ENCODE data around the gene ICA1L.

DNA sequence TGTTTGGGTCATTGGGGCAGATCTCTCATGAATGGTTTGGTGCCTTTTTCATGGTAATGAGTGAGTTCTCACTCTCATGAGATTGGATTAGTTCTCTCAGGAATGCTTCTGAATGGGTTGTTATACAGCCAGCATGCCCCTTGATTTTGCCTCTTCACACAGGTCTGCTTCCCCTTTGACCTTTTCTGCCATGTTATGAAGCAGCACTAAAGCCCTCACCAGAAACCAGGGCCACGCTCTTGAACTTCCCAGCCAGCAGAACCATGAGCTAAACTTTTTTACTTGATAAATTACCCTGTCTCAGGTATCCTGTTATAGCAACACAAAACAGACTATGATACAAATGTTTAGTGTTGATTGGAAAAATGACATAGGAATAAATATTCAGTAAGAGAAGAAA, 57.3 kb downstream of the ICA1L start:
- TF ChIP-seq ZC3H10 (CRISPR knock-in tag; IDR thresholded peaks at IDR 0.05): no peak
- TF ChIP-seq SNAI2 (CRISPR knock-in tag; IDR thresholded peaks at IDR 0.05): no peak
- TF ChIP-seq, protein P1, sequence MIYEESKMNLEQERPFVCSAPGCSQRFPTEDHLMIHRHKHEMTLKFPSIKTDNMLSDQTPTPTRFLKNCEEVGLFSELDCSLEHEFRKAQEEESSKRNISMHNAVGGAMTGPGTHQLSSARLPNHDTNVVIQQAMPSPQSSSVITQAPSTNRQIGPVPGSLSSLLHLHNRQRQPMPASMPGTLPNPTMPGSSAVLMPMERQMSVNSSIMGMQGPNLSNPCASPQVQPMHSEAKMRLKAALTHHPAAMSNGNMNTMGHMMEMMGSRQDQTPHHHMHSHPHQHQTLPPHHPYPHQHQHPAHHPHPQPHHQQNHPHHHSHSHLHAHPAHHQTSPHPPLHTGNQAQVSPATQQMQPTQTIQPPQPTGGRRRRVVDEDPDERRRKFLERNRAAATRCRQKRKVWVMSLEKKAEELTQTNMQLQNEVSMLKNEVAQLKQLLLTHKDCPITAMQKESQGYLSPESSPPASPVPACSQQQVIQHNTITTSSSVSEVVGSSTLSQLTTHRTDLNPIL (CRISPR knock-in tag; IDR thresholded peaks at IDR 0.05; ENCODE audit: low read depth): no peak
- TF ChIP-seq CSDC2 (CRISPR knock-in tag; IDR thresholded peaks at IDR 0.05): no peak
- no peak for TF ChIP-seq ZNF565 (CRISPR knock-in tag; conservative IDR thresholded peaks at IDR 0.05; ENCODE audit: low read depth)
- TF ChIP-seq ZFP30 (CRISPR knock-in tag; IDR thresholded peaks at IDR 0.05): no peak
- no peak for TF ChIP-seq ESRRG (CRISPR knock-in tag; IDR thresholded peaks at IDR 0.05)
- TF ChIP-seq ZNF8 (CRISPR knock-in tag; IDR thresholded peaks at IDR 0.05): no peak
- TF ChIP-seq, protein P2, sequence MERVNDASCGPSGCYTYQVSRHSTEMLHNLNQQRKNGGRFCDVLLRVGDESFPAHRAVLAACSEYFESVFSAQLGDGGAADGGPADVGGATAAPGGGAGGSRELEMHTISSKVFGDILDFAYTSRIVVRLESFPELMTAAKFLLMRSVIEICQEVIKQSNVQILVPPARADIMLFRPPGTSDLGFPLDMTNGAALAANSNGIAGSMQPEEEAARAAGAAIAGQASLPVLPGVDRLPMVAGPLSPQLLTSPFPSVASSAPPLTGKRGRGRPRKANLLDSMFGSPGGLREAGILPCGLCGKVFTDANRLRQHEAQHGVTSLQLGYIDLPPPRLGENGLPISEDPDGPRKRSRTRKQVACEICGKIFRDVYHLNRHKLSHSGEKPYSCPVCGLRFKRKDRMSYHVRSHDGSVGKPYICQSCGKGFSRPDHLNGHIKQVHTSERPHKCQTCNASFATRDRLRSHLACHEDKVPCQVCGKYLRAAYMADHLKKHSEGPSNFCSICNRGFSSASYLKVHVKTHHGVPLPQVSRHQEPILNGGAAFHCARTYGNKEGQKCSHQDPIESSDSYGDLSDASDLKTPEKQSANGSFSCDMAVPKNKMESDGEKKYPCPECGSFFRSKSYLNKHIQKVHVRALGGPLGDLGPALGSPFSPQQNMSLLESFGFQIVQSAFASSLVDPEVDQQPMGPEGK (CRISPR knock-in tag; IDR thresholded peaks at IDR 0.05; ENCODE audit: borderline replicate concordance): no peak
- TF ChIP-seq, protein P3, sequence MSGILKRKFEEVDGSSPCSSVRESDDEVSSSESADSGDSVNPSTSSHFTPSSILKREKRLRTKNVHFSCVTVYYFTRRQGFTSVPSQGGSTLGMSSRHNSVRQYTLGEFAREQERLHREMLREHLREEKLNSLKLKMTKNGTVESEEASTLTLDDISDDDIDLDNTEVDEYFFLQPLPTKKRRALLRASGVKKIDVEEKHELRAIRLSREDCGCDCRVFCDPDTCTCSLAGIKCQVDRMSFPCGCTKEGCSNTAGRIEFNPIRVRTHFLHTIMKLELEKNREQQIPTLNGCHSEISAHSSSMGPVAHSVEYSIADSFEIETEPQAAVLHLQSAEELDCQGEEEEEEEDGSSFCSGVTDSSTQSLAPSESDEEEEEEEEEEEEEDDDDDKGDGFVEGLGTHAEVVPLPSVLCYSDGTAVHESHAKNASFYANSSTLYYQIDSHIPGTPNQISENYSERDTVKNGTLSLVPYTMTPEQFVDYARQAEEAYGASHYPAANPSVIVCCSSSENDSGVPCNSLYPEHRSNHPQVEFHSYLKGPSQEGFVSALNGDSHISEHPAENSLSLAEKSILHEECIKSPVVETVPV (CRISPR knock-in tag; IDR thresholded peaks at IDR 0.05): no peak
- no peak for TF ChIP-seq RARB (CRISPR knock-in tag; IDR thresholded peaks at IDR 0.05)

Measured in SK-N-SH treated with all-trans-retinoic acid at 6 μM for 48 hours (cell line).